ENCODE data around the gene CCNL2. TPM values are rescaled to one million over a fixed set of nuclear protein-coding genes. Genes with fewer than 3 reads are reported as not detected.
A peak's percentile ranks its signal among the peaks of the same experiment; 100 is the strongest.

The CCNL2 gene
- total RNA-seq, 1 donor from 2014 or later: 46.1 TPM

GRCh38 chr1:1422465-1423244, 23.5 kb upstream of the CCNL2 start:
- no peak for DNase-seq
- intact Hi-C loops (cut with micrococcal nuclease): no loop called here
- no peaks in the 10 kb centered on the region for H3K9me3 ChIP-seq (replicated peaks)
- H3K27me3 ChIP-seq (ENCODE audit: low read depth): peaks cover 17% of the 10 kb centered on the region
- TF ChIP-seq CTCF (IDR thresholded peaks at IDR 0.05; ENCODE audit: borderline replicate concordance): no peak
- peaks cover 17% of the 10 kb centered on the region for H3K4me1 ChIP-seq
- no peak overlapping the region for H3K4me3 ChIP-seq
- no peak overlapping the region for H3K27ac ChIP-seq (replicated peaks)
- no peaks in the 10 kb centered on the region for H3K36me3 ChIP-seq

GRCh38 chr1:1421907-1422464, 22.9 kb upstream of the CCNL2 start:
- no peak overlapping the region for H3K4me3 ChIP-seq
- H3K27ac ChIP-seq (replicated peaks): no peak overlapping the region
- DNase-seq: no peak

GRCh38 chr1:1421147-1421906, 22.2 kb upstream of the CCNL2 start, which contains the start of gene ANKRD65:
Gene ANKRD65 (minus strand): TSS chr1:1421276. CDS start chr1:1421005, 271 bp downstream.
- H3K4me1 ChIP-seq: peaks cover 17% of the 10 kb centered on the region
- H3K36me3 ChIP-seq: no peaks in the 10 kb centered on the region
- intact Hi-C loops (cut with micrococcal nuclease): no loop called here
- H3K27ac ChIP-seq (replicated peaks): peak within 1 kb of the TSS; percentile 63
- H3K27me3 ChIP-seq (ENCODE audit: low read depth): peaks cover 9% of the 10 kb centered on the region
- H3K4me3 ChIP-seq: peak within 1 kb of the TSS; percentile 64
- H3K9me3 ChIP-seq (replicated peaks): no peaks in the 10 kb centered on the region
- no peak for DNase-seq
- no peak for TF ChIP-seq CTCF (IDR thresholded peaks at IDR 0.05; ENCODE audit: borderline replicate concordance)

More at GRCh38 chr1:1421907-1422464, 22.9 kb upstream of the CCNL2 start:
- Histone ChIP-seq H3K4me1 (peaks cover 17% of the 10 kb centered on the region), H3K9me3 (replicated peaks) (no peaks in the 10 kb centered on the region), H3K27me3 (ENCODE audit: low read depth) (peaks cover 16% of the 10 kb centered on the region), H3K36me3 (no peaks in the 10 kb centered on the region)
- TF ChIP-seq CTCF (IDR thresholded peaks at IDR 0.05; ENCODE audit: borderline replicate concordance): no peak
- intact Hi-C loops (cut with micrococcal nuclease): no loop called here

GRCh38 chr1:1420654-1421141, 21.6 kb upstream of the CCNL2 start:
- Histone ChIP-seq H3K4me1 (peaks cover 17% of the 10 kb centered on the region), H3K9me3 (replicated peaks) (no peaks in the 10 kb centered on the region), H3K27me3 (ENCODE audit: low read depth) (peaks cover 3% of the 10 kb centered on the region), H3K27ac (replicated peaks) (peak overlapping the region; percentile 63), H3K4me3 (peak overlapping the region; percentile 64), H3K36me3 (no peaks in the 10 kb centered on the region)
- TF ChIP-seq CTCF (IDR thresholded peaks at IDR 0.05; ENCODE audit: borderline replicate concordance): no peak
- no peak for DNase-seq
- intact Hi-C loops (cut with micrococcal nuclease): no loop called here
